T-helper 2 cell (primary cell): ENCODE measurements around the gene PROCR.
"Not testable (repeated sequence)": the region's sequence is repeated elsewhere in the genome, so short reads cannot be mapped to it uniquely, and the experiment has no call there.

ENCODE experiments used
- DNase-seq, 5 experiments: peaks; one replicate each; pipeline versions ENCODE4 v3.0.0 to v3.0.0-alpha.2; 2012 to 2022

The PROCR gene

GRCh38 chr20:35165221-35166185 is 6.4 kb upstream of the PROCR start:
- DNase-seq = no peak

GRCh38 chr20:35166242-35166830 is 5.5 kb upstream of the PROCR start:
- no peak for DNase-seq

- no peak for DNase-seq
These were observed 4.1 kb upstream of the PROCR start for GRCh38 chr20:35167787-35168186.

GRCh38 chr20:35168701-35169409 is 3.0 kb upstream of the PROCR start:
- DNase-seq = not testable (repeated sequence)

DNA sequence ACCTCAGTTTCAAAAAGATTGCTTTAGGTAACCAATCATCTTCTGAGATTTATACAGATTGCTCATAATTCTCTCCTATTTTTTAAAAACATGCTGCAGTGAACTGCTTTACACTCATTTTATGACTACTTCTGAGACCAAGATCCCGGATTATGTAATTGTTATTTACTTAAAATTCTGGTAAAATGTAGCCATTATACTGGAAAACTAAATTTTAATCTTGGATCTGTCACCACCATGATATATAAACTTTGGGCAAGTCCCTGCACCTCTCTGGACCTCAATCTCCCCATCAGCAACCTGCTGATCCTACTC is 477 bp upstream of the PROCR start:
- no peak for DNase-seq

DNA sequence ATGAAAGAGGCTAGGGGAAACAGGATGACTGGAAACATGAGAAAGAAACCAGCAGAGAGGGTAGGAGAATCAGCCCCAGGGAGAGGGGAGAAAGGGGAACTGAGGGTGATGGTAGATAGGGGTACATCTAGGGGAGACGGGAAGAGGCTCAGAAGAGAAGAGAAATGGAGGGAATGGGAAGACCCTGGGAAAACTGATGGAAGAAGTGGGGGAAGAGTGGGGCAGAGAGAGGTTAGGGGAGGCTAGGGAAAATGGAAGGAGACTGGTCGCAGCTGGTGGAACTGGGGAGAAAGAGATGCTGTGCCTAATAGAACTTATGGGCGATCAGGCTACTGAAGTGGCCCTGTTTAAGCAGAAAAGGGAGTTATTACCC is 548 bp downstream of the PROCR start:
- no peak for DNase-seq

GRCh38 chr20:35173576-35174192 is 1.8 kb downstream of the PROCR start:
- no peak for DNase-seq

GRCh38 chr20:35174458-35175216 is 2.8 kb downstream of the PROCR start:
- no peak for DNase-seq

DNA sequence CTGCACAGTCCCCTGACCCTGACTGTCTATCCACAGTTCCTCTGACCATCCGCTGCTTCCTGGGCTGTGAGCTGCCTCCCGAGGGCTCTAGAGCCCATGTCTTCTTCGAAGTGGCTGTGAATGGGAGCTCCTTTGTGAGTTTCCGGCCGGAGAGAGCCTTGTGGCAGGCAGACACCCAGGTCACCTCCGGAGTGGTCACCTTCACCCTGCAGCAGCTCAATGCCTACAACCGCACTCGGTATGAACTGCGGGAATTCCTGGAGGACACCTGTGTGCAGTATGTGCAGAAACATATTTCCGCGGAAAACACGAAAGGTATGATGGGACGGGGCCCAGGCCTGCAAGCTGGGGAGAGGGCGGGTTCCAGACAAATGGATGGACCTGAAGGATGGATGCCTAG is 4.3 kb downstream of the PROCR start:
- no peak for DNase-seq

DNA sequence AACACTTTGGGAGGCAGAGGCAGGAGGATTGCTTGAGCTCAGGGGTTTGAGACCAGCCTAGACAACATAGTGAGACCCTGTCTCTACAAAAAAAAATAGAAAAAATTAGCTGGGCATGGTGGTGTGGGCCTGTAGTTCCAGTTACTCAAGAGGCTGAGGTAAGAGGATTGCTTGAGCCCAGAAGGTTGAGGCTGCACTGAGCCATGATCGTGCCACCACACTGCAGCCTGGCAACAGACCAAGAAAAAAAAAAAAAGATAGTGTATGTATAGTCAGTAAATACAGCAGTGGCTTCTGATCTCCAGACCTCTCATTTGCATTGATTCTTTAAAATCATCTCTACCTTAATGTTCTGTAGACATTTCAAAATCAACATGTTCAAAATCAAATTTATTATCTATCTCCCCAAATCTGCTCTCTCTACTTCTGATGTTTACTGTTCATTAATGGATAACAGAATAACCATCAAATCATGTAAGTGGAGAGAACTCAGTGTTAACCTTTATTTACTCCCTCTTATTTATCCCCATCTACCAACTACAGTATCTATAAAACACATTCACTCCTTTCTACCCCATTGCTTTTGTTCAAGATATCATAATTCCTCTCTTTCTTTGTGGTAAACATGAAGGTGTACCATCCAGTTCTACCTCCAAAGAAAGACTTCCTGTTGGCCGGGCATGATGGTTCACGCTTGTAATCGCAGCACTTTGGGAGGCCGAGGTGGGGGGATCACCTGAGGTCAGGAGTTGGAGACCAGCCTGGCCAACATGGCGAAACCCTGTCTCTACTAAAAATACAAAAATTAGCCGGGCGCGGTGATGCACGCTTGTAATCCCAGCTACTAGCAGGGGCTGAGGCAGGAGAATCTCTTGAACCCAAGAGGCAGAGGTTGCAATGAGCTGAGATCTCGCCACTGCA is 7.7 kb downstream of the PROCR start:
- DNase-seq = no peak

GRCh38 chr20:35180266-35180665 is 8.4 kb downstream of the PROCR start:
- DNase-seq = no peak

GRCh38 chr20:35181731-35182130 is 9.9 kb downstream of the PROCR start:
- DNase-seq = no peak

- not testable (repeated sequence) for DNase-seq
These were observed 14.9 kb downstream of the PROCR start for GRCh38 chr20:35186691-35187289.

GRCh38 chr20:35187584-35188190 is 15.8 kb downstream of the PROCR start:
- no peak for DNase-seq

DNA sequence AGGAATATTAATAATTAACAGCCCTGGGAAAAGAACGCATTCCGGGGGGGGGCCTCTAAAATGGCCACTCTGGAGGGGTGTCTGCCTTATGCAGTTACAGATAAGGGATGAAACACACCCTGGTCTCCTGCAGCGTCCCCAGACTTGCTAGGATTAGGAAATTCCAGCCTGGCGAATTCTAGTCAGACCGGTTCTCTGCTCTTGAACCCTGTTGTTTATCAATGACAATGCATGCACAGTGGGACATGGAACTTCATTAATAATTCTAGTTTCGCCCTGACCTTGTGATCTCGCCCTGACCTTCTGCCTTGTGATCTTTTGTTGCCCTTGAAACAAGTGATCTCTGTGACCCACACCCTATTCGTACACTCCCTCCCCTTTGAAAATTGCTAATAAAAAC is 17.4 kb downstream of the PROCR start:
- DNase-seq = not testable (repeated sequence)

DNA sequence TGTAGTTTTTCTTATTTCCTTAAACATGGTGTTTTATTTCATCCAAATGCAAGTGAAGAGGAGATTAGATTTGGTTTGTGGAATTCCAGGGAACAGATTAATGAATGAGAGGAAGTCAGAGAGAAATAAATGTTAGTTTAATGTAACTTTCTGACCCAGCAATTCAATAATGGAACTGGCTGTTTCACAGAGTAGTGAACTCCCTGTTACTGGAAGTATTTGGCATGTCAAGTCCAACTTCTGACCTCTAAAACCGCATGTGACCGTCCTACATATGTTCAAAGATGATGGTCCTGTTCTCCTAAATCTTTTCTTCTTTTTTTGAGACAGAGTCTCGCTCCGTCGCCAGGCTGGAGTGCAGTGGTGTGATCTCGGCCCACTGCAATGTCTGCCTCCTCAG is 18.7 kb downstream of the PROCR start:
- no peak for DNase-seq

- DNase-seq = no peak
These were observed 19.7 kb downstream of the PROCR start for GRCh38 chr20:35191419-35192117.

- DNase-seq = no peak
These were observed 20.4 kb downstream of the PROCR start for GRCh38 chr20:35192118-35192872.
